WERI-Rb-1 (cell line): ENCODE measurements around the gene ZNF774.
"Not testable (repeated sequence)": the region's sequence is repeated elsewhere in the genome, so short reads cannot be mapped to it uniquely, and the experiment has no call there.

Source experiments
- DNase-seq: peaks from one replicate; pipeline ENCODE4 v3.0.0-alpha.2; 2020
- H3K27ac ChIP-seq: fragments of 250-450 bp; sonication (Bioruptor Pico); 2 replicates; pipeline ENCODE4 v1.5.1; 2020; ENCODE audit warnings: mild to moderate bottlenecking, moderate library complexity
- H3K27me3 ChIP-seq: fragments of 250-450 bp; sonication (Bioruptor Pico); 2 replicates; pipeline ENCODE4 v1.5.1; 2021; ENCODE audit warnings: mild to moderate bottlenecking, low read depth, moderate library complexity; ENCODE audit not compliant: insufficient read depth, severe bottlenecking
- H3K36me3 ChIP-seq: fragments of 250-450 bp; sonication (Bioruptor Pico); 2 replicates; pipeline ENCODE4 v1.5.1; 2020; ENCODE audit warnings: mild to moderate bottlenecking, moderate library complexity
- H3K4me3 ChIP-seq: 2 replicates; pipeline ENCODE4 v1.5.1; 2011; ENCODE audit warnings: low read depth, mild to moderate bottlenecking, control low read depth, low read length
- H3K9me3 ChIP-seq: fragments of 250-450 bp; sonication (Bioruptor Pico); 2 replicates; pipeline ENCODE4 v1.5.1; 2021; ENCODE audit warnings: mild to moderate bottlenecking, moderate library complexity; ENCODE audit not compliant: severe bottlenecking
- CTCF ChIP-seq: IDR thresholded peaks from 2 replicates; pipeline ENCODE4 v1.5.1; 2011; ENCODE audit warnings: low read depth, mild to moderate bottlenecking, control low read depth, inconsistent platforms, low read length

The ZNF774 gene

GRCh38 chr15:90337256-90337655 lies 14.8 kb upstream of the ZNF774 start:
- Histone ChIP-seq H3K27ac (no peak overlapping the region), H3K9me3 (no peaks in the 10 kb centered on the region)
- DNase-seq: no peak

GRCh38 chr15:90338532-90338931 lies 13.6 kb upstream of the ZNF774 start:
- DNase-seq: no peak
- Histone ChIP-seq H3K36me3 (no peaks in the 10 kb centered on the region), H3K27me3 (no peaks in the 10 kb centered on the region), H3K4me3 (no peak overlapping the region), H3K27ac (no peak overlapping the region), H3K9me3 (no peaks in the 10 kb centered on the region)
- no peak for TF ChIP-seq CTCF

More at GRCh38 chr15:90337256-90337655, 14.8 kb upstream of the ZNF774 start:
- H3K36me3 ChIP-seq: no peaks in the 10 kb centered on the region
- H3K27me3 ChIP-seq: no peaks in the 10 kb centered on the region
- no peak for TF ChIP-seq CTCF
- H3K4me3 ChIP-seq: no peak overlapping the region

- Histone ChIP-seq H3K4me3 (no peak overlapping the region), H3K36me3 (no peaks in the 10 kb centered on the region), H3K27ac (no peak overlapping the region), H3K27me3 (no peaks in the 10 kb centered on the region), H3K9me3 (no peaks in the 10 kb centered on the region)
- no peak for DNase-seq
- TF ChIP-seq CTCF: no peak
Measured at GRCh38 chr15:90340345-90340744, 11.7 kb upstream of the ZNF774 start.

- no peaks in the 10 kb centered on the region for H3K27me3 ChIP-seq
- H3K36me3 ChIP-seq: no peaks in the 10 kb centered on the region
- H3K27ac ChIP-seq: no peak overlapping the region
- no peak overlapping the region for H3K4me3 ChIP-seq
- no peaks in the 10 kb centered on the region for H3K9me3 ChIP-seq
- no peak for TF ChIP-seq CTCF
- no peak for DNase-seq
Measured at GRCh38 chr15:90343302-90343790, 8.7 kb upstream of the ZNF774 start.

GRCh38 chr15:90344662-90345061 lies 7.4 kb upstream of the ZNF774 start:
- TF ChIP-seq CTCF: no peak
- Histone ChIP-seq H3K27me3 (no peaks in the 10 kb centered on the region), H3K4me3 (no peak overlapping the region), H3K36me3 (no peaks in the 10 kb centered on the region), H3K27ac (no peak overlapping the region), H3K9me3 (no peaks in the 10 kb centered on the region)
- no peak for DNase-seq

- H3K27ac ChIP-seq: no peak overlapping the region
- H3K27me3 ChIP-seq: no peaks in the 10 kb centered on the region
- DNase-seq: no peak
- no peaks in the 10 kb centered on the region for H3K9me3 ChIP-seq
- no peak for TF ChIP-seq CTCF
- no peak overlapping the region for H3K4me3 ChIP-seq
- H3K36me3 ChIP-seq: no peaks in the 10 kb centered on the region
Measured at GRCh38 chr15:90345857-90346256, 6.2 kb upstream of the ZNF774 start.

GRCh38 chr15:90347431-90348065 lies 4.5 kb upstream of the ZNF774 start:
- H3K9me3 ChIP-seq, H3K4me3 ChIP-seq, H3K36me3 ChIP-seq, H3K27ac ChIP-seq, DNase-seq, H3K27me3 ChIP-seq: not testable (repeated sequence)
